GM23338 (cell line): Measurements from ENCODE around the gene UGT1A10. TPM values are rescaled to one million over a fixed set of nuclear protein-coding genes. Genes with fewer than 3 reads are reported as not detected.

Experiments used
- ATAC-seq: fragments of 200-7000 bp; cut with Tn5 transposase; 3 replicates; pipeline ENCODE4 v1.9.1; 2020
- DNase-seq: peaks from one replicate; pipeline ENCODE4 v3.0.0-alpha.2; 2015; ENCODE audit warnings: low spot score
- H2AFZ ChIP-seq: fragments of 200-600 bp; sonication (generic); 2 replicates; pipeline ENCODE4 v1.8.0; 2016; ENCODE audit warnings: antibody characterized with exemption, mild to moderate bottlenecking, moderate library complexity
- H3F3A ChIP-seq: fragments of 200-600 bp; sonication (generic); replicated peaks from 2 replicates; pipeline ENCODE4 v1.8.0; 2017; ENCODE audit warnings: antibody characterized with exemption, mixed run types, low read depth
- H3K27ac ChIP-seq: fragments of 200-600 bp; sonication (generic); 2 replicates; pipeline ENCODE4 v1.6.1; 2016; ENCODE audit warnings: low read depth
- H3K27me3 ChIP-seq: fragments of 200-600 bp; sonication (generic); 2 replicates; pipeline ENCODE4 v1.8.0; 2016; ENCODE audit warnings: mild to moderate bottlenecking, mixed run types, moderate library complexity; ENCODE audit not compliant: insufficient read depth
- H3K36me3 ChIP-seq: fragments of 200-600 bp; sonication (generic); 2 replicates; pipeline ENCODE4 v1.8.0; 2016; ENCODE audit warnings: mild to moderate bottlenecking; ENCODE audit not compliant: insufficient read depth
- H3K4me1 ChIP-seq: fragments of 200-600 bp; sonication (generic); 2 replicates; pipeline ENCODE4 v1.8.0; 2016; ENCODE audit warnings: mild to moderate bottlenecking, moderate library complexity; ENCODE audit not compliant: insufficient read depth
- H3K4me2 ChIP-seq: fragments of 200-600 bp; sonication (generic); 2 replicates; pipeline ENCODE4 v1.7.1; 2017; ENCODE audit warnings: mixed run types
- H3K4me3 ChIP-seq: fragments of 200-600 bp; sonication (generic); 2 replicates; pipeline ENCODE4 v1.6.1; 2016; ENCODE audit warnings: mixed run types
- H3K79me2 ChIP-seq: fragments of 200-600 bp; sonication (generic); replicated peaks from 2 replicates; pipeline ENCODE4 v1.8.0; 2017; ENCODE audit warnings: mild to moderate bottlenecking; ENCODE audit not compliant: insufficient read depth
- H3K9me2 ChIP-seq: fragments of 200-600 bp; sonication (generic); 2 replicates; pipeline ENCODE4 v1.8.0; 2017; ENCODE audit not compliant: insufficient read depth
- H4K20me1 ChIP-seq: fragments of 200-600 bp; sonication (generic); replicated peaks from 2 replicates; pipeline ENCODE4 v1.8.0; 2017; ENCODE audit warnings: mild to moderate bottlenecking; ENCODE audit not compliant: insufficient read depth
- H3K27ac Mint-ChIP-seq: 2 replicates; pipeline ENCODE4 v1.8.0; 2020; ENCODE audit warnings: inconsistent platforms, mild to moderate bottlenecking, moderate library complexity, mixed read lengths
- H3K27me3 Mint-ChIP-seq: 3 replicates; pipeline ENCODE4 v1.8.0; 2022; ENCODE audit warnings: low read depth, mild to moderate bottlenecking, moderate library complexity, mixed read lengths, inconsistent platforms; ENCODE audit not compliant: insufficient read depth, poor library complexity
- H3K36me3 Mint-ChIP-seq: 3 replicates; pipeline ENCODE4 v1.8.0; 2021; ENCODE audit warnings: low read depth, mild to moderate bottlenecking, inconsistent platforms, moderate library complexity, mixed read lengths
- H3K4me1 Mint-ChIP-seq: 3 replicates; pipeline ENCODE4 v1.8.0; 2020; ENCODE audit warnings: mild to moderate bottlenecking, inconsistent platforms, mixed read lengths
- H3K4me3 Mint-ChIP-seq: 3 replicates; pipeline ENCODE4 v1.8.0; 2021; ENCODE audit warnings: moderate library complexity, mild to moderate bottlenecking, inconsistent platforms, mixed read lengths
- H3K9me3 Mint-ChIP-seq: 3 replicates; pipeline ENCODE4 v1.8.0; 2020; ENCODE audit warnings: moderate library complexity, mild to moderate bottlenecking, inconsistent platforms, mixed read lengths
- CREB1 ChIP-seq: fragments of 250-450 bp; sonication (Bioruptor Pico); IDR thresholded peaks from 2 replicates; pipeline ENCODE4 v1.5.0; 2020; ENCODE audit warnings: low read depth, mild to moderate bottlenecking, moderate library complexity
- CTCF ChIP-seq, 2 experiments: fragments of 200-600 bp in 1 of 2; sonication (generic) in 1 of 2; conservative IDR thresholded peaks; 2 replicates each; pipeline versions ENCODE4 v1.5.1 to v1.6.1; 2016 to 2017; ENCODE audit warnings: antibody characterized with exemption in 2 of 2, low read depth in 2 of 2, mild to moderate bottlenecking in 2 of 2, moderate library complexity in 1 of 2
- ETS1 ChIP-seq: IDR thresholded peaks from 2 replicates; pipeline ENCODE4 v1.6.1; 2016; ENCODE audit warnings: antibody characterized with exemption
- EZH2 ChIP-seq: fragments of 200-600 bp; sonication (generic); IDR thresholded peaks from one replicate; pipeline ENCODE4 v1.8.0; 2017; ENCODE audit warnings: antibody characterized with exemption, mild to moderate bottlenecking, low read depth; ENCODE audit not compliant: unreplicated experiment
- EZH2phosphoT487 ChIP-seq: fragments of 200-600 bp; sonication (generic); IDR thresholded peaks from one replicate; pipeline ENCODE4 v1.8.1; 2018; ENCODE audit warnings: antibody characterized with exemption; ENCODE audit not compliant: unreplicated experiment
- JUNB ChIP-seq: IDR thresholded peaks from one replicate; pipeline ENCODE4 v1.6.1; 2016; ENCODE audit warnings: antibody characterized with exemption; ENCODE audit not compliant: unreplicated experiment
- NANOG ChIP-seq: IDR thresholded peaks from 2 replicates; pipeline ENCODE4 v1.6.1; 2016; ENCODE audit warnings: antibody characterized with exemption, borderline replicate concordance
- POLR2AphosphoS5 ChIP-seq: IDR thresholded peaks from 2 replicates; pipeline ENCODE4 v1.6.1; 2016; ENCODE audit warnings: antibody characterized with exemption, low read depth
- REST ChIP-seq: IDR thresholded peaks from one replicate; pipeline ENCODE4 v1.6.1; 2018; ENCODE audit warnings: antibody characterized with exemption; ENCODE audit not compliant: unreplicated experiment
- STAT1 ChIP-seq: IDR thresholded peaks from one replicate; pipeline ENCODE4 v1.6.1; 2016; ENCODE audit warnings: antibody characterized with exemption; ENCODE audit not compliant: unreplicated experiment
- ZNF114 ChIP-seq: fragments of 250-450 bp; sonication (Bioruptor Pico); IDR thresholded peaks from 2 replicates; pipeline ENCODE4 v1.5.0; 2020; ENCODE audit warnings: mild to moderate bottlenecking, moderate library complexity
- ZNF331 ChIP-seq: fragments of 250-450 bp; sonication (Bioruptor Pico); IDR thresholded peaks from 2 replicates; pipeline ENCODE4 v1.5.0; 2020; ENCODE audit warnings: low read depth, mild to moderate bottlenecking, moderate library complexity
- ZNF462 ChIP-seq: fragments of 250-450 bp; sonication (Bioruptor Pico); IDR thresholded peaks from 2 replicates; pipeline ENCODE4 v1.5.0; 2020; ENCODE audit warnings: mild to moderate bottlenecking, moderate library complexity
- polyA plus RNA-seq: library from polyadenylated mRNA; unstranded; fragments of >200 nt; fragmentation: Nextera tagmentation; extraction: Ambion mirVana; gene quantifications from 2 replicates; pipeline ENCODE4 v1.2.1, GENCODE V29; 2016
- total RNA-seq: library from RNA; depleted of rRNA; stranded (reverse); fragments of >200 nt; shearing (Covaris generic); gene quantifications from 2 replicates; pipeline ENCODE4 v1.2.3, GENCODE V29; 2014

Gene UGT1A10
- total and polyA plus RNA-seq, 2 experiments from 2014 or later: not detected

GRCh38 chr2:233593201-233593600 lies 43.0 kb upstream of the UGT1A10 start:
- DNase-seq (no peak), ATAC-seq (no peak)
- no peak for TF ChIP-seq ZNF114 (CRISPR knock-in tag)
- no peak for TF ChIP-seq STAT1
- no peak for TF ChIP-seq NANOG
- no peak for TF ChIP-seq ETS1
- no peak for TF ChIP-seq JUNB
- TF ChIP-seq EZH2: no peak
- no peak for TF ChIP-seq CREB1 (CRISPR knock-in tag)
- TF ChIP-seq REST: no peak
- no peak for TF ChIP-seq EZH2phosphoT487
- no peak for TF ChIP-seq POLR2AphosphoS5
- no peak for TF ChIP-seq CTCF (conservative IDR thresholded peaks at IDR 0.05; ENCODE audit: low read depth in 2 of 2)
- no peak for TF ChIP-seq ZNF462 (CRISPR knock-in tag)
- TF ChIP-seq ZNF331 (CRISPR knock-in tag): no peak
- H3K27ac Mint-ChIP-seq: no peak overlapping the region
- Histone ChIP-seq H3K27me3 (no peaks in the 10 kb centered on the region), H3K36me3 (no peaks in the 10 kb centered on the region), H4K20me1 (no peaks in the 10 kb centered on the region), H3F3A (no peaks in the 10 kb centered on the region), H3K9me2 (no peaks in the 10 kb centered on the region; the same call in 1 of the 2 replicates), H3K27ac (no peak overlapping the region), H2AFZ (no peak overlapping the region), H3K4me3 (no peak overlapping the region), H3K4me2 (no peak overlapping the region), H3K79me2 (no peaks in the 10 kb centered on the region), H3K4me1 (no peaks in the 10 kb centered on the region)
- H3K4me3 Mint-ChIP-seq: no peak overlapping the region
- no peaks in the 10 kb centered on the region for H3K36me3 Mint-ChIP-seq
- H3K4me1 Mint-ChIP-seq: no peaks in the 10 kb centered on the region; the same call in 2 of the 3 replicates
- no peaks in the 10 kb centered on the region for H3K27me3 Mint-ChIP-seq
- H3K9me3 Mint-ChIP-seq: peaks cover 12% of the 10 kb centered on the region
